A549 (cell line): ENCODE measurements around the gene TAF15. TPM values are rescaled to one million over a fixed set of nuclear protein-coding genes. Genes with fewer than 3 reads are reported as not detected.

ENCODE experiments used
- ATAC-seq, 2 experiments: fragments of 200-7000 bp in 1 of 2; fragments of >200 bp in 1 of 2; cut with Nextera tagmentation in 1 of 2; cut with Tn5 transposase in 1 of 2; 3 replicates each; pipeline versions ENCODE4 v1.8.0 to v1.9.1; 2018 to 2020; ENCODE audit warnings: mild to moderate bottlenecking in 1 of 2, moderate library complexity in 1 of 2
- CTCF ChIA-PET: fragments of 300-600 bp; sonication (Branson Sonifier 250); formaldehyde crosslinking; extraction: SDS; loops from one replicate; lab custom pipeline; 2021; ENCODE audit warnings: antibody characterized with exemption, inconsistent platforms; lab: Yijun Ruan, JAX
- POLR2A ChIA-PET: fragments of 350-600 bp; formaldehyde crosslinking; extraction: SDS; loops from one replicate; lab custom pipeline; 2021; ENCODE audit warnings: antibody characterized with exemption, inconsistent platforms; lab: Yijun Ruan, JAX
- DNase-seq, 2 experiments: peaks; one replicate each; pipeline versions ENCODE4 v3.0.0 to v3.0.0-alpha.2; 2011 to 2016; ENCODE audit warnings: low read depth in 1 of 2, low spot score in 1 of 2
- FAIRE-seq: peaks from 2 replicates; lab custom pipeline; 2011; peaks lifted over from hg19 to GRCh38; lab: Jason Lieb, UNC
- H3K27ac ChIP-seq, 2 experiments: fragments of >200 bp; sonication (Bioruptor Twin); formaldehyde crosslinking; 3 replicates each; pipeline ENCODE4 v1.5.1; 2016 to 2017
- H3K4me1 ChIP-seq: fragments of >200 bp; sonication (Bioruptor Twin); formaldehyde crosslinking; 3 replicates; pipeline ENCODE4 v1.6.1; 2016
- H3K4me2 ChIP-seq: fragments of >200 bp; sonication (Bioruptor Twin); formaldehyde crosslinking; 3 replicates; pipeline ENCODE4 v1.6.1; 2016
- H3K4me3 ChIP-seq: fragments of >200 bp; sonication (Bioruptor Twin); formaldehyde crosslinking; 3 replicates; pipeline ENCODE4 v1.5.1; 2016
- H3K9me3 ChIP-seq: fragments of >200 bp; sonication (Bioruptor Twin); formaldehyde crosslinking; 3 replicates; pipeline ENCODE4 v1.6.1; 2016
- ATOH8 ChIP-seq: fragments of 250-450 bp; sonication (Bioruptor Pico); IDR thresholded peaks from 2 replicates; pipeline ENCODE4 v1.5.0; 2020; ENCODE audit warnings: low read depth, mild to moderate bottlenecking, moderate library complexity
- CEBPB ChIP-seq, 2 experiments: fragments of >200 bp in 1 of 2; sonication (Bioruptor Twin) in 1 of 2; formaldehyde crosslinking in 1 of 2; IDR thresholded peaks; 2 replicates each; pipeline ENCODE4 v1.6.1; 2012 to 2016
- CHD2 ChIP-seq: fragments of 150-350 bp; IDR thresholded peaks from 2 replicates; pipeline ENCODE4 v1.6.1; 2014; ENCODE audit warnings: low read length; ENCODE audit not compliant: partially characterized antibody
- CTCF ChIP-seq: fragments of >200 bp; sonication (Bioruptor Twin); formaldehyde crosslinking; IDR thresholded peaks from 3 replicates; pipeline ENCODE4 v1.5.1; 2016
- E2F6 ChIP-seq: IDR thresholded peaks from 2 replicates; pipeline ENCODE4 v1.6.1; 2012; ENCODE audit warnings: low read depth, borderline replicate concordance
- EHF ChIP-seq: fragments of 250-450 bp; sonication (Bioruptor Pico); IDR thresholded peaks from 2 replicates; pipeline ENCODE4 v1.5.0; 2020; ENCODE audit warnings: mild to moderate bottlenecking
- EP300 ChIP-seq, 2 experiments: fragments of >200 bp; sonication (Bioruptor Twin); formaldehyde crosslinking; IDR thresholded peaks; 2 replicates in 1 of 2; 3 replicates in 1 of 2; pipeline ENCODE4 v1.6.1; 2016 to 2017
- FOSL2 ChIP-seq, 2 experiments: fragments of 450-650 bp in 1 of 2; fragments of >200 bp in 1 of 2; sonication (Bioruptor Twin) in 1 of 2; formaldehyde crosslinking; IDR thresholded peaks; 2 replicates each; pipeline versions ENCODE4 v1.5.0 to v1.6.1; 2016 to 2020; ENCODE audit warnings: mild to moderate bottlenecking in 1 of 2, moderate library complexity in 1 of 2
- FOXS1 ChIP-seq: fragments of 250-450 bp; sonication (Bioruptor Pico); IDR thresholded peaks from 2 replicates; pipeline ENCODE4 v1.5.0; 2020; ENCODE audit warnings: mild to moderate bottlenecking, moderate library complexity
- HDAC2 ChIP-seq: fragments of 200-600 bp; sonication (generic); IDR thresholded peaks from 2 replicates; pipeline ENCODE4 v1.6.1; 2016
- HEYL ChIP-seq: fragments of 250-450 bp; sonication (Bioruptor Pico); IDR thresholded peaks from 2 replicates; pipeline ENCODE4 v1.8.0; 2021; ENCODE audit warnings: mild to moderate bottlenecking, moderate library complexity
- HMGXB4 ChIP-seq: fragments of 250-450 bp; sonication (Bioruptor Pico); IDR thresholded peaks from 2 replicates; pipeline ENCODE4 v1.5.0; 2021; ENCODE audit warnings: mild to moderate bottlenecking, moderate library complexity, borderline replicate concordance
- HOXB13 ChIP-seq: fragments of 250-450 bp; sonication (Bioruptor Pico); IDR thresholded peaks from 2 replicates; pipeline ENCODE4 v1.5.0; 2020; ENCODE audit warnings: low read depth, mild to moderate bottlenecking, moderate library complexity
- KDM1A ChIP-seq: fragments of 200-600 bp; sonication (generic); IDR thresholded peaks from 2 replicates; pipeline ENCODE4 v1.6.1; 2016; ENCODE audit warnings: low read depth, mild to moderate bottlenecking
- MAFK ChIP-seq: fragments of 450-650 bp; IDR thresholded peaks from 2 replicates; pipeline ENCODE4 v1.6.1; 2014; ENCODE audit not compliant: partially characterized antibody
- NFE2L2 ChIP-seq: fragments of 150-350 bp; conservative IDR thresholded peaks from 2 replicates; pipeline ENCODE4 v1.6.1; 2014; ENCODE audit warnings: low read length
- NPAS2 ChIP-seq: fragments of 250-450 bp; sonication (Bioruptor Pico); IDR thresholded peaks from 2 replicates; pipeline ENCODE4 v1.8.0; 2022; ENCODE audit warnings: mild to moderate bottlenecking, moderate library complexity, borderline replicate concordance
- NR3C1 ChIP-seq: fragments of >200 bp; sonication (Bioruptor Twin); formaldehyde crosslinking; IDR thresholded peaks from 3 replicates; pipeline ENCODE4 v1.6.1; 2017
- POLR2AphosphoS2 ChIP-seq: conservative IDR thresholded peaks from 2 replicates; pipeline ENCODE4 v1.6.1; 2012; ENCODE audit warnings: low read length, improper control_type of control experiment, inconsistent platforms
- RAD21 ChIP-seq, 2 experiments: fragments of >200 bp in 1 of 2; sonication (Bioruptor Twin) in 1 of 2; formaldehyde crosslinking in 1 of 2; IDR thresholded peaks in 1 of 2; conservative IDR thresholded peaks in 1 of 2; 2 replicates in 1 of 2; 3 replicates in 1 of 2; pipeline ENCODE4 v1.6.1; 2012 to 2018; ENCODE audit warnings: inconsistent platforms in 1 of 2
- RARB ChIP-seq: fragments of 250-450 bp; sonication (Bioruptor Pico); IDR thresholded peaks from 2 replicates; pipeline ENCODE4 v1.8.0; 2021; ENCODE audit warnings: mild to moderate bottlenecking, moderate library complexity
- SMC3 ChIP-seq: fragments of >200 bp; sonication (Bioruptor Twin); formaldehyde crosslinking; IDR thresholded peaks from 3 replicates; pipeline ENCODE4 v1.6.1; 2018; ENCODE audit warnings: inconsistent platforms
- ZC3H11A ChIP-seq: fragments of 450-650 bp; IDR thresholded peaks from 2 replicates; pipeline ENCODE4 v1.6.1; 2014; ENCODE audit warnings: antibody characterized with exemption, mild to moderate bottlenecking
- WGBS: methylation state at CpG from one replicate; pipeline ENCODE4 v1.1.6; 2017; ENCODE audit errors: missing lambda C conversion rate; 5-methylcytosine and 5-hydroxymethylcytosine counted together
- polyA plus RNA-seq, 4 experiments: library from polyadenylated mRNA; depleted of rRNA in 3 of 4; stranded (reverse); fragments of >200 nt; fragmentation: RNase III in 1 of 4; extraction: RNeasy Plus Mini Kit Qiagen cat#74134 plus additional on column Dnase treatment in 1 of 4; gene quantifications; 2 replicates in 3 of 4; 3 replicates in 1 of 4; pipeline ENCODE4 v1.2.3, GENCODE V29; 2011 to 2017

The TAF15 gene
- polyA plus RNA-seq, 2 of the 4 experiments (the other 2 are of a cell fraction), result 130 to 544 TPM

GRCh38 chr17:35894206-35894605, 84.9 kb downstream of the TAF15 start:
- TF ChIP-seq FOXS1 (CRISPR knock-in tag) (no peak), CTCF (no peak), EP300 (IDR thresholded peaks at IDR 0.05) (no peak), NR3C1 (no peak)
- Histone ChIP-seq H3K4me3 (no peak overlapping the region), H3K4me2 (no peak overlapping the region), H3K9me3 (no peaks in the 10 kb centered on the region), H3K27ac (no peak overlapping the region), H3K4me1 (peaks cover 27% of the 10 kb centered on the region)
- WGBS, result 73% methylated on average over 7 of the region's 7 CpGs
- CTCF ChIA-PET, result interaction anchor here (1.1 to 1.6 kb wide), 4 partner anchors 11 to 31 kb away, joined by 3 to 5 read pairs (median 3); no protein-coding TSS in a partner anchor
- DNase-seq (no peak), ATAC-seq (no peak), FAIRE-seq (no peak)
- POLR2A ChIA-PET, result no interaction called here

- TF ChIP-seq NR3C1 (no peak), RAD21 (conservative IDR thresholded peaks at IDR 0.05 in 1 of 2, IDR thresholded peaks at IDR 0.05 in 1 of 2) (no peak), HDAC2 (no peak), POLR2AphosphoS2 (no peak), HMGXB4 (CRISPR knock-in tag) (no peak), CEBPB (IDR thresholded peaks at IDR 0.05) (no peak), FOSL2 (IDR thresholded peaks at IDR 0.05) (no peak), FOSL2 (CRISPR knock-in tag; IDR thresholded peaks at IDR 0.05) (no peak), HEYL (CRISPR knock-in tag) (no peak), MAFK (no peak), CHD2 (no peak), ATOH8 (CRISPR knock-in tag) (no peak), SMC3 (no peak), KDM1A (no peak), E2F6 (no peak), ZC3H11A (no peak), NFE2L2 (no peak), NPAS2 (CRISPR knock-in tag) (no peak), EHF (CRISPR knock-in tag) (no peak), HOXB13 (no peak), RARB (CRISPR knock-in tag) (no peak)
- no peak for FAIRE-seq
- DNase-seq, result no peak
- H3K4me3 ChIP-seq, result no peak overlapping the region
- ChIA-PET CTCF (interaction anchor here (1.0 to 1.8 kb wide), 5 partner anchors 12 to 87 kb away, joined by 3 to 5 read pairs (median 3); partner anchors contain the start of gene TAF15), POLR2A (no interaction called here)
- no peak overlapping the region for H3K4me2 ChIP-seq
- H3K9me3 ChIP-seq, result no peaks in the 10 kb centered on the region
- 79% methylated on average over 14 of the region's 14 CpGs for WGBS
- H3K27ac ChIP-seq, result no peak overlapping the region
- no peak for ATAC-seq
- peaks cover 23% of the 10 kb centered on the region for H3K4me1 ChIP-seq
Observed at GRCh38 chr17:35895636-35896587, 86.6 kb downstream of the TAF15 start.
